GM18907 (cell line): ENCODE results near the gene PACSIN2.
"Not testable (repeated sequence)": the region's sequence is repeated elsewhere in the genome, so short reads cannot be mapped to it uniquely, and the experiment has no call there.

Experiments
- ATAC-seq: cut with Tn5 transposase; IDR thresholded peaks from one replicate; pipeline ENCODE4 v1.9.1; 2021; ENCODE audit warnings: mild to moderate bottlenecking, moderate library complexity; ENCODE audit not compliant: unreplicated experiment

The PACSIN2 gene

GRCh38 chr22:42992886-42993479 lies 22.0 kb downstream of the PACSIN2 start:
- ATAC-seq = no peak

GRCh38 chr22:42992092-42992491 lies 22.9 kb downstream of the PACSIN2 start:
- ATAC-seq = no peak

DNA sequence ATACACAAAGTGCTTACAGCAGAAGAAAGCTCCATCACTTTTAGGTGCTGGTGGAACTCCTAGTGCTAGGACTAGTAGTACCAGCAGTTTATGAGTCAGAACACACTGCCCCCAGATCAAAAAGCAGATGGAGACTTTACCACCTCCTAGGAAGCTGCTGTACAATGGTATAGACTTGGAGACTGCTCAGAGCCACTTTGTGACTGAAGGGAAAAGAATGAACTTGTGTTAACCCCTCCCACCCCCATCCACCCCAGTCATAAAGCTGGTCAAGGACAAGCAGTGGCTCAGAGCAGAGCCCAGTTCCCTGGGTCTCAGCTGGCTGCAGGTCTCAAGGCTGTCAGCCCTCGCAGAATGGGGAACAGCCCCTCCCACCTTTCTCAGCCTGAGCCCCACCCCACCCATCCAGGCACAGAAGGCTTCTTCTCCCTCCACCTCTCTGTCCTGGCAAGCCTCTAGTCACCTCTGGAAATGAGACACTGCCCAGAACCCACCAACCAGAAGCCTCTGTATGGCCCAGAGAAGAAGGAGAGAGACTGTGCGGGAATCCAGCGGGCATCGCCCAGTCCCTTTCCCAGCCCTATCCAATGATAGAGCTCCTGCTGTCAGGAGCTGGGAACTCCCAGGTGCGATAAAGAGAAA lies 23.8 kb downstream of the PACSIN2 start:
- no peak for ATAC-seq

GRCh38 chr22:42990131-42990838 lies 24.7 kb downstream of the PACSIN2 start:
- ATAC-seq = no peak

DNA sequence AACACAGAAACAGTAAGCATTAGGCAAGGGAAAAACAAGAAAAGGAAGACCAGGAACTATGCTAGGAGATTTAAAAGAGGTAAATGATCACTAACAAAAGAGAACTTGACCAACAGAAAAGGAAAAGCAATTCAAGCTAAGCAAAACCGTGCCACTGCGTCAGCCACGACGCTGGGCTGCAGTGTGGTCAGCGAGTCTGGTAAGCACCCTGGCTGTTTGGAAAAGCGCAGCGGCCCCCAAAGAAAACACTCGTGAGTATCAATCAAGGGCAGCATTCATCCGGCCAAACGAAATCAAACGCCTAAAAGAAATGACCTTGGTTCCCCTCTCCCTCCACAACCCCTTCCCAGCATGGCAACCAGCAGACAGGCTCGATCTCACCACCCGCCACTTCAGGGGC lies 28.8 kb downstream of the PACSIN2 start:
- ATAC-seq = no peak

DNA sequence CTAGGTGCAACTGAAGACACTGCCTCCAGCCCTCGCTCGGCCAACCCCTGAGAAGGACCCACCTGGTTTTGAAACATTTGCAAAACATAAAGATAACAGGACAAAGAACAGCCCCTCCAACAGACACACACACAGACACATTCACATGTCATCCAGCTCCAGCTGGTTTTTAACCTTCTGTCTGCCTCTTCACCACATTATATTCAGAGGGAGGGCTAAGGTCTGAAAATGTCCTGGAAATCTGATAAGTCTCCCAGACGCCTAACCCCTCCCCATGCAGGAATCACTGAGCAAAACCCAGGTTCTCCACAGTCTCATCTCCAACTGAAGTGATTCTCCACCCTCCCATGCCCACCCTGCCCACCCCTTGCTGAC lies 29.4 kb downstream of the PACSIN2 start:
- ATAC-seq = no peak

- ATAC-seq = no peak
Measured at GRCh38 chr22:42984814-42985530, 30.0 kb downstream of the PACSIN2 start.

DNA sequence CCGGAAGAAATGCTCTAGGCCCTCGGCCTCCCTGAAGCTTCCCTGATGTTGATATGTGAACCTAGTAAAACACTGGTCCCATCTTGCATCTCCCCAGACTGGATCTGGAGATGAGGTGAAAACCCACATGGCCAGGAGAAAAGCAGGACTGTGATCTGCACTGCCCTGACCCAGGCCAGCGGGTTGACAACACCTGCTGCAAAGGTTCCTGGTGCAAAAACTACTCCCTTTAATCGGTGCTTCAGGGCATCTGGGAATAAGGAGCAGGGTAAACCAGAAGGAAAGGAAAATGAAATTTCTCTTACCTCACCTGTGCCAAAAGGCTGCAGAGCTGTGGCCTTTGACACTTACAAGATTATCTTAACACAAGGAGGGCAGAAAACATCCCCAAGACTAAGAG lies 30.6 kb downstream of the PACSIN2 start:
- no peak for ATAC-seq

DNA sequence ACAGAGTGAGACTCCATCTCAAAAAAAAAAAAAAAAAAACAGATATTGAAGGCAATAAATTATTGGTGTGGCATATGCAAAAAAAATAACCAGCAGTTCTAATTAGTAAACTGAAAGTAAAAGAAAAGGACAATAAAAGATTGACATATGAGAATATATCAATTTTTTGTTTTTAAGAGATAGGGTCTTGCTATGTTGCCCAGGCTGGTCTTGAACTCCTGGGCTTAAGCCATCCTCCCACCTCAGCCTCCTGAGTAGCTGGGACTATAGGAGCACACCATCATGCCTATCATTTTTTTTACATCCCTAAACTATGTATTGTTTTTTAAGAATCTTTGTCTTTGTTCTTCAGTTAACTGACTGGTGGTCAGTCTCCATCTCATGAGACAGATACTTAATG lies 31.5 kb downstream of the PACSIN2 start:
- no peak for ATAC-seq

DNA sequence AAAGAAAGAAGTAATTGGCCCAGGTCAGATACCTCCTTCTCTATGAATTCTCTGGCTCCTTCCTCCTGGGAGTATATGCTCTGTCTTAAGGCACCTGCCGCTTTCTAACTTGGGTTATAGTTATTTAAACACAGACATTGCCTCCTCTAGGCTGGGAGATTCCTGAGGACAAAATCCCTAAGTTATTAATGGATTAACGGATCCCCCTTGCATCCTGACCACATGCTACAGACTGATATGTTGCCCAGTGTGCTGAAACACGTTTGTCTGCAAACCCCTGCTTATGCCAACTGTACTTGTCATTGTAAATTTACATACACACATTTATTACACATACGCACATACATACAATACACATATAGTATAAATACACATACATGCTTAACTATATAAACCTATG lies 35.3 kb downstream of the PACSIN2 start:
- ATAC-seq = no peak

DNA sequence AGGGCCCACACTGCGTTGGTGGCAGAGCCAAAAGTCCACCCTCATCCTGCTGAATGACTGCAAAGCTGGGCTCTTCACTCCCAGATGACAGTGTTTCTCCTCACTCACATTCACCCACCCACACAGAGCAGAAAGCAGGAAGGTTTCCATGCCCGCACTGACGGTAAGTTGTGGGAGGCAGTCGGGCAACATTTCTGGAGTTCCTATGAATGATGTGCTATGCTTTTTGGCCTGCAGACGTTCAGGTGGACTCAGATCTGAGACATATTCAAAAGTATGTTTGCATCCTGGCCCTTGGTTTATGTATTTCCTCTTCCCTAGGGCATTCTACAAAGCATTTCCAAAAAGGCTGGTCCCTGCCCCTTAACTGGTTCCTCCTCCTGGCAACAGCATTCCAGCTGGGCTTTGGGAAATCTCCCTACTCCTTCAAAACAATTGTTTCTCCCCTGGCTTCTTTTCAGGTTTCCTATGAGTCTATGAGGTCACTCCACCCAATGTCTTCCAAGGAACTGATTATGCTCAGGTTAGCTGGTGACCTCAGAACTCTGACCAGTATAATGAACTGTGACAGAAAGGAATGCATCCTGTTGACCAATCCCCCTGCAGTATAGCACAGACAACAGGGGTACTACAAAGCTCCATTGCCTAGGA lies 36.4 kb downstream of the PACSIN2 start:
- ATAC-seq = no peak

GRCh38 chr22:42977569-42977968 lies 37.4 kb downstream of the PACSIN2 start:
- no peak for ATAC-seq

DNA sequence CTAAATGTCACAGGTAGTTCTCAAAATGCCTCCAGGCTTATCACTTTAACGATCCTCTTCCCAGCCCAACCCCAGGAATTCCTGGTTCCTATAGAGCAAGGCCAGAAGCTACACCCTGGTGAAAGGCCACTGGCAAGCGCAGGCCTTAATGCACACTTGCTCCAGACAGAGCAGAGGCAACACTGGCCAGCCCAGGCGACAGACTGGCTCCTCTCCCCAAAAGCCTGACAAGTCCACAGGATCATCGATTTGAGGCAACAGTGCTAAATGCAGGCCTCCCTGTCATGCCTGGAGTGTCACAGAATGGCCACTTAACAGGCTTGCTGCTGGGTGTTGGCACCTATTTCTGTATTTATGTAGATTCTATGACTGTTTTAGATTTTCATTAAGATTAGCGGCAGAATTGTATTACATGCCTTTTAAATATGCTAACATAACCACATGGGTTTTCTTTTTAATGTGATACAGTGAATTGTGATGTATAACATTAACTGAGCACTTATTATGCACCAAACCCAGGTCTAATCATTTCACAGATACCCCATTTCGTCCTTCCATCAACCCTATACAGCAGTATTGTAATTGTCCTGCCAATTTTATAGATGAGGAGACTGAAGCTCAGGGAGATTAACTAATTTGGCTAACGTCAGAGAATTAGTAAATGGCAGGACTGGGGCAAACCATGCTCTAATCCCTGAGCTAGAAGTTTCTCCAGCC lies 38.6 kb downstream of the PACSIN2 start:
- no peak for ATAC-seq

DNA sequence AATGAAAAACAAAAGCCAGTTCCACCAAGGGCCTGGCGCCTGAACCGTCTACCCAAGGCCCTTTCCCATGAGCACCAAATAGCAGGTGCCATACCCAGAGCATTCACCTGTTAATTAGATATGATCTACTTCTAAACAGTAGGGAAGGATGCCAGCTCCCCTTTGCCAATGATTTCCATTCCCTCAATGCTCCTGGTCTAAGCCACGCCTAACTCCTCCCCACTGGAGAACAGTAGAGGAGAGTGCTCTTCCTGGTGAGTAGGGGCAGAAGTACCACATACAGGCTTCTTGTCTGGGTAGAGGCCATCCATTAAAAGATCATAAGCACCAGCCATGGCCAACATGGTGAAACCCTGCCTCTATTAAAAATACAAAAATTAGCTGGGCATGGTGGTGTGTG lies 40.7 kb downstream of the PACSIN2 start:
- no peak for ATAC-seq

- no peak for ATAC-seq
Measured at GRCh38 chr22:42973536-42973881, 41.4 kb downstream of the PACSIN2 start.

DNA sequence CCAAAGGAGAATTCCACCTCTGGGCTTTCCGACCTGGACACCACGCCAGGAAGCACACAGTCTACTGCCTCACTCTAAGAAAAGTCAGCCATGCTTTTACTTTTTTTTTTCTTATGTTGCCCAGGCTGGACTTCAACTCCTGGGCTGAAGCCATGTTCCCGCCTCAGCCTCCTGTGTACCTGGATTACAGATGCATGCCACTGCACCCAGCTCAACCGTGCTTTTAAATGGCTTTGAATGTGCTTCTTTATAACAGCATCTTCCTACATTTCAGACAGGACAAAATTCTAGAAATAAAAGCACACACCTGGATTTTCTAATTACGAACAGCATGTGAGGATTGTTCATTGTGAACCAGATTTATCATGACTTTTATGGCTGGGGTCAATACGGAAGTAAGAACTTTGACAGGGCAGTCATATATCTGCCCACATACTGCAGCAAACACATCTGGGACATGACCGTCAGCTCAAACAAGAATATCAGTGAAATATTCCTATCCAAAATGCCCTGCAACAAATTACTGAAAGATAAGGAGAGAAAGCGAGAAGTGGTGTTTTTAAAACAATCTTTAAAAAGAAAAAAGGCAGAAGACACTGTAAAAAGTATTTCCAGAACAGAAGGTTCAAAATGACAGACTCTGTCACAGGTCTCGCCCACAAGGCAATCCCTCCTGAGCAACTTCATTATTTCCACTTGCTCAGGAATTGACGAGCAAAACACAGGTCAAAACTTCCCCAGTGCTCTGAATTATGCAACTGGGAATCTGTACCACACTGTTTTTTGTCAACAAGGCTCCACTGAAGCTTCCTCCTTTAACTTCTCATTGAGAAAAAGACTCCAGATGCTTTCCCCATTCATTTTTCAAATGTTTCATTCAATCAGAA lies 42.1 kb downstream of the PACSIN2 start:
- ATAC-seq = no peak

GRCh38 chr22:42971473-42971860 lies 43.5 kb downstream of the PACSIN2 start:
- ATAC-seq = not testable (repeated sequence)

DNA sequence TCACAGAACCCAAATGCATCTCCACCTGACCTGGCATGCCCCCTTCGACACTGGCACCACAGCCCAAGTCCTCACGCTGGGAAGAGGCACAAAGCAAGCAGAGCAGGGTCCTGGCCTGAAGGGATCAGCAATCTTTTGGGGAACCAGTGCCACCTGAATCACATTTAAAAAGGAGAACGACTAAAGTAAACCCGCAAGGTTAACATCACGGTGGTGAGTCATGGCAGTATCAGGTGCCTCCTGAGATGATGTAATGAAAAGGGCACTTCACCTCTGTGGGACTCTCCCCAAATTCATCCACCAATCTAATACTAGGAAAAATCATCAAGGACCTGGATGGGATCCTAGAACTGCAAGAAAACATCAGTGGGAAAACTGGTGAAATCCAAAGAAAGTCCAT lies 44.9 kb downstream of the PACSIN2 start:
- no peak for ATAC-seq

- ATAC-seq = no peak
Measured at GRCh38 chr22:42969348-42969975, 45.5 kb downstream of the PACSIN2 start.
